SIG-M5 treated with dmso at 0.1 percent for 504 hours (cell line): ENCODE data around the gene CNTF.

Source experiments
- DNase-seq: peaks from one replicate; lab custom pipeline; 2025; ENCODE audit not compliant: unreplicated experiment; lab: John Stamatoyannopoulos, UW

CNTF gene

DNA sequence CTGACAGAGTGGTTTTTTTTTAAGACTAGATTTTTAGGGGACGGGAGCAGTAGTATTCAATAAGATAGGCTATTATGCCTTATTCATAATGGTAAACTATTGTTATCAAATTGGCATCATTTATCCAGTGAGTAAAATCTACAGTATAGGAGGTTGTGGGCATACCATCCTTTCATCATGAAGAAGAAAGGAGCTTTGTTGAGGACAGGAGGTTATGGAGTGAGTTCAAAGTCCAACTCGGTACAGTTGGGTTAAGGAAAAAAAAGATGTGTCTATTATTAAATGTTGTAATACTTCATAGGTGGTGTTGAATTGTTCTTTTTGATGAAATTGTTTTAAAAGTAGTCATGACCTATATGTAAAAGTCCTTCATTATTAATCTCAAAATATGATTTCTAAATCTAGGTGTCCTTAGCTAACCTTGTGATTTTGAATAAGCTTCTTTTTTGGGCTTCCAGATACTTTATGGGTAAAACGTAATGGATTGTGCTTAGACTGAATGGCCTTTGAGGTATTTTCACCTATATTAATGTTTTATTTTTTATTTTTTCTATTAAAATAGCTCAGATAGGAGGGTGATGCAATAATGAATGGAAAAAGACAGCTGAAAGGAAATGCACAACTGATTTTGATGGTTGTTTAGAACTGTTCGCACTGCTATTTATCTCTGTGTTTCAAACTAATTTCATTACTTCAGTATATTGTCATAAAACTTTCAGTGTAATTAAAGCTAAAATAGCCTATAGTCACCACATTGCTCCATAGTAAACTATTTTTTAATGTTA is 15.3 kb upstream of the CNTF start:
- no peak for DNase-seq

DNA sequence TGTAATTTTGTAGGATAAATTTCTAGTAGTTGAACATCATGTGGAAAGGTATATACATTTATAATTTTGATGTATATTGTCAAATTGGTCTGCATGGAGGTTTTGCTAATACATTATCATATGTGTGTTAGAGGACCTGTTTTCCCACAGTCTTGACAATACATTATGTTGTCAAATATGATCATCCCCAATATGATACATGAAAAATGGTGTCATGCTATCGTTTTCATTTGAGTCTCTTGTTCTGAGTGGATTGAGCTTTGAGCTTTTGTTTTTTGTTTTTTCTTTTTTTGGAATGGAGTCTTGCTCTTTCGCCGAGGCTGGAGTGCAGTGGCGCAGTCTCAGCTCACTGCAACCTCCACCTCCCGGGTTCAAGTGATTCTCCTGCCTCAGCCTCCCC is 14.1 kb upstream of the CNTF start:
- no peak for DNase-seq

DNA sequence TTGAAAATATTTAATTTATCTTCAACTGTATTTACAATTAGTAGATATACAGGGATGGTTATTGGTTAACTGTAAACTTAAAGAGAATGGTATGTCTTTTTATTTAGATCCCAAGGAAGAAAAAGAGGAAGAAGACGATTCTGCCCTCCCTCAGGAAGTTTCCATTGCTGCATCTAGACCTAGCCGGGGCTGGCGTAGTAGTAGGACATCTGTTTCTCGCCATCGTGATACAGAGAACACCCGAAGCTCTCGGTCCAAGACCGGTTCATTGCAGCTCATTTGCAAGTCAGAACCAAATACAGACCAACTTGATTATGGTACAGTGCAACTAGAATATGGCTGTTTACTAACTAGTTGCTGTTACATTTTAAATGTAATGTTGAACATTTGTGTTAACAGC is 12.7 kb upstream of the CNTF start:
- DNase-seq, result peak; percentile 7

DNA sequence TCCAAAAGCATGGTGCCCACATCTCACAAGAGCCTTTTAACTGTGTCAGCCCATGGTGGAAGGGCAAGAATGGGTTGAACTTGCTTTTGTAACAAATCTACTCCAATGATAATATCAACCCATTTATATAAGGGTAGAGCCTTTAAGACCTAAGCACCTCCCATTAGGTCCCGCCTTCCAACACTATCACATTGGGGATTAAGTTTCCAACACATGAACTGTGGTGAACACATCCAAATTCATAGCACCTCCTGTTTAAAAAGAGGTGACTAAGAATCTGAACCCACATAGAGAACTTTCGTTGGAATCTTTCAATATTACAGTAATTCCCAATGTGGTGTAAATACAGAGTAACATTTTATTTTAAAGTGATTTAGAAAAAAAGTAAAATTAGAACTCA is 9.2 kb upstream of the CNTF start:
- no peak for DNase-seq

DNA sequence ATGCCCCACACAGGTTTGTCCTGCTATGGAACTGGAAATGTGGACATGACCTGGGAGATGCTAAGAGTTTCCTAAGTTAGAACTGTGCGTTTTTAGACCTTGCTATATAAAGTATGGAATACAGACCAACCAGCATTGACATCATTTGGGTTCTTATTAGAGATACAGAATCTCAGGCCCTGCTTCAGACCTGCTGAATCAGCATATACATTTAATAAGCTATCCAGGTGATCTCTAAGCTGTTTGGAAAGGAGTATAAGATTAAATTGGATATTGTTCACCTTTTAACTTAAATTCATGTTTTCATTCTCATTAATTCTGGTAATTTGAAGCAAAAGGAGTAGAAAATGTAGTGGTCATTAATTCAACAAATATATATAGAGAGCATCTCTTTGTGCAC is 6.9 kb upstream of the CNTF start:
- no peak for DNase-seq

DNA sequence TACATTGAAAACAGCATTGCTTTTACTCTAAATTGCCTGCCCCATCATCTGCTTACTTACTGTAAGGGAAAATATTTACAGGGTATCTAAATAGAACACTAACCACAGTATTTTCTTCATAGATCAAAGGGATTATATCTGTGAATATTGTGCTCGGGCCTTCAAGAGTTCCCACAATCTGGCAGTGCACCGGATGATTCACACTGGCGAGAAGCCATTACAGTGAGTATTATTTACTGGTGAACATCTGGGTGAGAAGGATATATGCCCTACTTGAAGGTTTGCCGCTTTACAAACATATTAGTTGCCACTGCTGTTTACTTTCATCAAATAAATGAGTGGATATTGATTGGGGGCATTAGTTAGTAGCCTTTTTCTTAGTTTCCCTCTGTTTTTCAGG is 5.9 kb upstream of the CNTF start:
- no peak for DNase-seq

DNA sequence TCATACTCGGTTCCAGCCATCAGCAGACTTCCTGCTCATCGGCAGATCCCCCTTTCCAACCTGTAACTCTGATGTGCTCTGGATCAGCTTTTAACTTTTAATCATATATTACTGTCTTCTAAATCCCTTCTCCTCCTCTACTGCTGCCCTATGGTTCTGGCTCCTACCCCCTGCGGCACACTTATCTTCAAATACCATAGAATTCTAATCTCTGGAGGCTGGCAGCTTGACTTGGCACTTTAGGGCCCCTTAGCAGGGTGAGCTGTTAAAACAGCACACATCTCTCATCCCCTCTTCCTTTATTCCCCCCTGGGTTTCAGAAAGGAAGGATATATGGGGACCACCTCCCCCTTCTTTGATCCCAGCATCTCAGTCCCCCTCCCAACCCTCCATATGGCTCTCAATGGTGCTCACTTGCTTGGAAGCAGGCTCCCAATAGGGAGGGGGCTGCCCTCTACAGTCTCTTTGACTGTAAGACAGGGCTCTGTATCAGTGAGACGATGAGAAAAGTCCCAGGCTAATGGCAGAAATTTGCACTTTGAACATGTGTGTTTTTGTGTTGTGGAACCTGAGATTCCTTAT is 4.4 kb upstream of the CNTF start:
- DNase-seq, result no peak

DNA sequence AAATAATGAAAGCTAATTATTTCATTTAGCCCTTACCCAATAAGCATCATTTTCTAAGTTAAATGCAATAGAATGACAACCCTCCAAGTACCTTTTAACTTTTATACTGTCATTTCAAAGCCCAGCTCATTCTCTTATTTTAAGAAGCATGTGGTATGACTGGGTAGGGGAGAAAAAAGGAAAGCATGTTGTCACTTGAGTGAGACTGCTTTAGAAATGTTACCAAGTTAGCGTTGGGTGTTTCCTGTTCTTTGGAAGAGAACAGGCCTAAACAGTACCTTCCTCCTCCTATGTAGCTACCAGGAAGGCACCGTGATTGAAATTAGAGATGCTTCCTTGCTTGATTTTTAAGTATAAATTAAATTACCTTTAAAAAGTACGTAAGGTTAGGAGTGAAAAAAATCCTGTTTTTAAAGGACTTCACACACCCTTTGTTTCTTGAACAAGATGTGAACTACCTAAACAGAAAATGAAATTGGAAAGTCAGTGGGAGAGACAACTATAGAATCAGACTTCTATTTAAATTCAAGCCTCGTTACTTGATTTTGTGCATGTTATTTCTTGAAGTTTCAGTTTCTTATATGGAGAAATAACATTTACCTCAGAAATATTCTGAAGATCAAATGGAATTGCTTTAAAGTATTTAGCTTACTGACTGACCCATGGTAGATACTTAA is 741 bp upstream of the CNTF start:
- no peak for DNase-seq

DNA sequence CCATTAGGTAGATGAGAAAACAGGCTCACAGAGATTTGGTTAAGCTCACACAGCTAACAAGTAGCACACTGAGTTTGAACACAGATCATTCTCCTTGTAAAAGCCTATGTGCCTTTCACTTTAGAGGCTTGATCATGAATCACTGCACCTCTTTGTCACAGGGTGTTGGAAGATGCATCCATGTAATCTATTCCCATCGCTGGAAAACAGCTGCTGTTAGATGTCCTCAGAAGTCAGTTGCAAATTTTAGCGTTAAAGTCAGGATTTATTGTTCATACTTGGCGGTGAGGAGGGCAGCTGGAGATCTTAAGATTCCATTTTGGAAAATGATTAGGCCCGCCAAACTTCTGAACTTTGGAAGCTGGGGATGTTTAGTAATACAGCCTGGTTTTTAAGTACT is 2.6 kb downstream of the CNTF start:
- no peak for DNase-seq

DNA sequence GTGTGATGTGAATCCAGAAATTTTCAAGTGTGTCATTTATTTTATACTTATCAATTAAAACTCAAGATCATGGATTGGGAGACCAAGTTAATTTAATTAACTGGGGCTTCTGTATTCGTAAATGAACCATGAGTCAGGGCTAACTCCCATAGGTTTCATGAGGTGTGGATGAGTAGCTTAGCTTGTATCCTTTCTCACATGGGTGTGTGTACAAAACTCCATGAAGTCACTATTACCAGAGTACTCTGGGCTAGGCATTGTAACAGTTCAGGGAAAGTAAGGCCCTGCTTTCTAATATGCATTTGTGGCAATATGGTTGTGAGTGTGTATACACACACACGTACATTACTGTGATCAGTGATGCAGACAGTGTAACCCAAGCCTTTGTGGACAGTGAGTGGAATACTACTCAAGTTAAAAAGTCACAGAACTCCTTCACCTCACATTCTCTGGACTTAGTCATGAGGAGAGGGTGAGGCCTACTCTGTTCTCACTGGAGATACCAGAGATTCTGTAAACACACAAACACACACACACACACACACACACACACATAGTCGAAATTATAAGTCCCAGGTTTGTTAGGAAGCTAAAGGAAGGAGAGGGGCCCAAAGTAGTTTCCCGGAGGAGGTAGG is 3.5 kb downstream of the CNTF start:
- DNase-seq, result no peak

DNA sequence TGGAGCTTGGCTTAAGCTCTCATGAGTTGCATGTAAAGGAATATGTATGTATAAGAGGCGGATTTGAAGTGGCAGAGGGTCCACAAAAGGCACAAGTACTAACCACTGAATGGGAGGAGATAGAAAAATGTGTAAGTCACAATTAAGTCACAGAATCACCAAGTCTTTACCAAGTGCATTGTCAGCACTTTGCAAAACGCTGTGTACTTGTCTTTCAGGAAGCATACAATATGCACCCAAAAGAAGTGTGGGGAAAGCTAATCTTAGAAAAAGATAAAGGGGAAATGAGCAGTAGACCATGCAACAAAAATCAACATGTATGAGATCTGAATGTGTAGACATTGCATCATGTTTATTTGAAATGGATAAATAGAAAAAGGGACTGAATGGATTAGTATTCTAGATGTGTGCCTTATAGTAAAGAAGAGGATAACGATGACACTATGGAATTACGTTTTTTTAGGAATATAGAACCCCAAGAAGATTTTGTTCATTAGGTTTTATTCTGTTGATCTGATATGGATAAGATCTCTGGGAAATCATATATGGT is 4.5 kb downstream of the CNTF start:
- DNase-seq, result peak; percentile 13

DNA sequence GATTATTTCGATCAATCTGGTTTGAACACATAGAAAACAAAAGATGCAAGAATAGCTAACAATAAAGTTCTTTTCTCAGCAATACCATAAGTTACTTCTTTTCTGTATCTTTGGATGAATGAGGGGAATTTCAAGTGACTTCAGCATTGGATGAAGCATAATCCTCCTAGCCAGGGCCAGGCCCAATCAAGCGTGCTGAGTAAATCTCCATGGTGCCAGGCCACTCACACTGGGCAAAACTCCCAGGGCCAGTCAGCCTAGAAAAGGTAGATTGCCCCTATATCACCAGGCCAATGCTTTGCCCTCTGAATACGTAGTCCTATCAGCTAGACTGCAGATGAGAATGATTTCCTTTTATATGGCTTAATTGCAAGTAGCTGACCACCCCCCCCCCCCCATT is 6.0 kb downstream of the CNTF start:
- DNase-seq, result no peak

DNA sequence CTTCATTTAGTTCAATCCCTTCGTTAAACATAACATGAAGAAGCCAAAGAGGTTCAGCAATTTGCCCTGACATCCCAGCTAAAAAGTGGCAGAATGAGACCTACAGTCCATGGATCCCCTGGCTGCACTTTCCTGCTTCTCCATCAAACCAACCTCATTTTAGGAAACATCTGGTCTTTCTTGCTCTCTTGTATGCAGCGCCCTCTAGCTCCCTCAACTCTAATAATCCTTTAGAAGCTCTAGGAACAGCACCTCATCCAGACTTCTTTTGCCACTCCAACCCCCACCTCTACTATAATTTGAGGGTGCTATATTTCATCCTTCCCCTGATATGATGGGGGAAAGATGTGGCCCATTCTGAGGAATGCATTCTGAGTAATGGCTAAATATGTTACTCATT is 7.4 kb downstream of the CNTF start:
- DNase-seq, result peak; percentile 54

DNA sequence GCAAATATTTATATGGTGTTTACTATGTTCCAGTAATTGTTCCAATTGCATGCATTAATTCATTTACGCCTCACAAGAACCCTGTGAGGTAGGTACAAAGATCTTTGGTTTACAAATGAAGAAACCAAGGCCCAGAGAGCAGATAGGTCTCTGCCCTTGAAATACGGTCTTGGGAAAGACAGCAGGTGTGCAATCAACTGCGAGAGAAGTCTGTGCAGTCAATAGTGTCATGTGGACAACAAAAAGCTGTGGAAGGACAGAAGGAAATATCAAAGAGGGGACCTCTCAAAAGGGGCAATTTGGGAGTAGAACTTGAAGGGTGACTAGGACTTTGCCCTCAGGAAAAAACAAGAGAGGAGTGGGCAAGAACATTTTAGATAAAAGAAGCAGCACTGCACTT is 8.9 kb downstream of the CNTF start:
- no peak for DNase-seq

DNA sequence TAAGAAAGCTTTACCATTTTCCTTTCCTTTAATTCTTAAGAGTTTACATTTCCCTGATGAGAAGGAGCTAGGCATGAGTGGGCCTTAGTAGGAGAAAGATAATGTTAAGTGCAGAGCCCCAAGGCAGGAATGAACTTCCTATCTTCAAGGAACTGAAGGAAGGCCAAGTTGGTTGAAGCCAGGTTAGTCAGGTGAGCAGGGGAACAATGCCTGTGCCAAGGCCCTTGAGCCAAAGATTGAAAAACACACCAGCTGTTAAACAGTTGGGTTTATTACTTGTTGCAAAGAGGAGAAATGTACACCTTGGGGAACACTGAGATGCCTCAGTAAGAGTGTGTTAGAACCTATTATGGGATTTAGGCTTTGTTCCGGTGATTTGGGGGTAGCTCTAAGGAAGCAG is 10.0 kb downstream of the CNTF start:
- no peak for DNase-seq

DNA sequence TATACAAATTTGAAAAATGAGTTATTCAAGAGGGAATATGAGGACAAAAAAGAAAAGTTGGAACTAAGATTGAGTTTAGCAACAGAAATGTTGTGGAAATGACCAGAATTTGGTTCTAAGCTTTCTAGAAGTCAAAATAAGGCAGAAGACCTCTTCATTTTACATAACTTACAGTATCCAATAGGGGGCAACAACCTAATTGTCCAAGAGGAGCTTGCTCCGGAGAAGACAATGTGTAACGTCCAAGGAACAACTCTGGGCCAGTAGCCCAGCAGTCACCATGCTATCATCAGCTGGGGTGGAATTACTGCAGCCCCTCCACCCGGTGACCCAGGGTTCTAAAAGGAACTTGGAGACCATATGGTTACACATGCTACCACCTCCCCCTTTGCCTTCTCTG is 14.1 kb downstream of the CNTF start:
- no peak for DNase-seq

DNA sequence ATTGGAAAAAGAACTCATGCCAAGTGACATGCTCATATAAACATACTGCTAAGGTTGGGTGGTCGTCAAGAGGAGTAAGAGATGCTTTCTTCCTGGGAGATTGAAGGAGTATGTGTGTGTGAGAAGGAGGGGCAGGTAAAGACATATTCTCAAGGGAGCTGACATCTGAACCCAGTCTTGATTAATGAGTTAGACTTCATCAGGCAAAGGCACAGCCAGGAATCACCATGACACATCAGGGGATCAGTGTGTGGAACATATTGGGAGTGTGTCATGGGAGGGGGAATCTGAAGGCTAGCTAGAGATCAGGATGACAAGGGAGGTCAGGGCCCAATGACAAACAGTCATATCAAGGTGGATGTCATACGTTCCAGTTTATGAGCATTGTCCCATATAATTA is 14.9 kb downstream of the CNTF start:
- DNase-seq, result no peak

DNA sequence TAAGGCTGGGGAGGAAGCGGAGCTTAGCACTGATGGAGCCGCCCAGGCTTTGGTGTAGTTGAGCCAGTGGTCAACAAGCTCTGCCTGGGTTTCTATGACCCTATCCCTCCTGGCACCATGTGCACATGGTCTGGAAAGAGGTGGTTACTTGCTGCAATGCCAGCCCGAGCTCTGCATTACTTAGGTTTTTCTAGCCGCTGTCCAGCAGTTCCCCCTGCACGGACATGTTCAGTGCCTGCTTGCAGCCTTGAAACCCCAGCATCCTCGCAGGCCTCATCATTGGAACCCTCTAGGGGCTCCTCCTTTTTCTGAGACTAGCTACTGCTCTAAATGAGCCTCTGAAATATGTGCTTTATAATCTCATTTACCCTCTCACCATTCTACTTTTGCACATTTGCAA is 16.6 kb downstream of the CNTF start:
- no peak for DNase-seq

DNA sequence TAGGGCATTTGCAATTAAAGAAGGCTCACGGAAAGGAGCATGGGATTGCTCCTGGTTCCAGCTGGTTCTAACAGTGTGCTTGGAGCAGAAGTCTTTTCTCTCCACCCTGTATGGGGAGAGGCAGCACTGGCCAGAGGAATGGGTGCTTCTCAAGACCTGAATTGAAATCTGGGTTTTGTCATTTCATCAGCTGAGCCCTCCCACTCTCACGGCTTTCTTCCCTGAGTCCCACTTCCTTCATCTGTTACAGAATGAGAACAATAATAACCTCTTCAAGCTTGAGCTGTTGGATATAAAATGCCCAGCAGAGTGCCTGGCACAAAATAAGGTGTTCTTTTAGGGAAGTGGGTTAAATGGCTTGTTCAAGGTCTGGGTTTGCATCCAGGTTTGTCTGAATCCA is 17.2 kb downstream of the CNTF start:
- no peak for DNase-seq

DNA sequence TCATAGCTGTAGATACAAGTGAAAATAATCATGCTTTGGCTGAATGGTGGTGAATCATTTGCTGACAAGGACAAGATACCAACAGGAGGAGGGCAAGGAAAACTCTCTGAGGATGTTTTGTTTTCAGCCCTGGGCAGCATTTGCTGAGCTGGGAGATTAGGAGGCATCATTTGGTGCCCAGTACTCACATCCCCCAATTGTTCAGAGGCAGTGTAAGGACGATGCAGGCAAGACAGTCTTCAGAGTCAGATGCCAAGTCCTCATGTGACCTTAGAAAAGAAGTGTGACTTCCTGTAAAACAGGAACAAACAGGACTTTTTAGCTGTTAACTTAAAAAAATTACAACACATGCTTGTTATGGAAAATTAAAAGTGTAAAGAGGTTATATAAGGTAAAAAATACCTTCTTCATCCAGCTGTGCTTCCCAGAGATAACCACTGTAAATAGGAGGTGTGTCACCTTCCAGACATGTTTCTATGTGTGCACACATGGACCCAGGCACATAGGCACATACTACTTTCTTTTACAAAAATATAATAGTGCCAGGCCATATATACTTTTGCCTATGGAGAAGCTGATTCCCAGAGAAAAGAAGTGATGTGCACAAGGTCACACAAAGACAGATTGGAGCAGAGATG is 18.0 kb downstream of the CNTF start:
- DNase-seq, result no peak

DNA sequence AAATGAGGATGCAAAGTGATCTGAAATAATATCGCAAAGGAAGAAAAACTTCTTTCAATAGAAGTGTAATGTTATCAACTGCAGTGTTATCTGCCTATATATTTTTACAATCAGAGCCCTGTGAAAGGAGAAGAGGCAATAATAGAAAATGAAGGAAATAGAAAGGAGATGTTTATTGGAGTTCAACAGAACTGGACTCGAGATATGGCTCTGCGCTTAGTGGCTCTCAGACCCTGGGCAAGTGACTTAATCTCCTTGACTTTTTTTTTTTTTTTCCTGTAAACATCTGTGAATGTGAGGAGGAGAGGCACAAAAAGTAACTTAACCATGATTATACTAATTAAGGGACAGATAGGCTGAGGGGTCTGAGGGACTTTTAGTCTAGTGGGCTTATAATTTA is 18.9 kb downstream of the CNTF start:
- no peak for DNase-seq
